ENCODE data around the gene CKAP4. TPM values are rescaled to one million over a fixed set of nuclear protein-coding genes. Genes with fewer than 3 reads are reported as not detected.

Gene CKAP4
- total and polyA plus RNA-seq, 10 of the 15 experiments (the other 5 are each of a cell fraction or from before 2014, with no cell fraction given): 0.39 to 23.6 (median 11.1) TPM

DNA sequence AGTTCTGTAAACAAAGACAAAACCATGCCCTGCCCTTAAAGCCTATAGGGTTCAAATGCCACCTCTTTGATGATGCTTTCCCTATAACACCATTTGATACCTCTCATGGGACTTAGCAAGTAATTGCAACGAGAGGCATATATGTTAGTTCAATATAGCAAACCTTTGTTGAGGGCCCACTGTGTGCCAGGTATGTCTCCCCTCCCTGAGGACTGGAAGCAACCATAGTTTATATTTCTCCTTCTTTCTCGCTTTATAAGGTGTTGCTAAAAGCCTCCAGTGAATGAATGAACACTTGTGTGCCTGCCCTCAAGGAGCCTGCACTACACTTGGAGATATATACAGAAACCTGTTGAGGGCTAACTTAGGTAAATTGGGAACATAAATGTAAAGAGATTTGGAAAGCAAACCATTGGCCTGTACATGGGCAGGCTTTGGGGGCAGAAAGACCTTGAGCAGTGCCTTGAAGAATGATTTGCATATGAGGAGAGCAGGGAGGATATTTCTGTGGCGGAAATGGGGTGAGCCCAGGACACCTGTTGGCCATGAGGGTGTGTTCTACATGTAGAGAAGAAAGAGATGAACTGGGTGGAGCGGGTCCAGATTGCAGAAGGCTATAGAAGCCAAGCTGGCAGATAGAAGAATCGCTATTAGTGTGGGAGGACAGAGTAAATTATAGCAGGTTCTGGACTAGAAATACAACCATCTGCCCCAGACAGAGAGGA, 1.8 kb upstream of the CKAP4 start:
- Histone ChIP-seq H3K36me3 (ENCODE audit: control insufficient read depth in 2 of 2, insufficient read depth in 2 of 2, low read length in 1 of 2) (no peaks in the 10 kb centered on the region), H4K20me1 (ENCODE audit: control insufficient read depth, insufficient read depth) (no peaks in the 10 kb centered on the region), H3K27ac (ENCODE audit: control insufficient read depth, insufficient read depth) (peak overlapping the region; percentile 87), H3K4me3 (peak overlapping the region; percentile 63; the same call in 1 of the 2 replicates), H3K4me2 (ENCODE audit: control insufficient read depth, insufficient read depth) (peak overlapping the region; percentile 89), H3K9me3 (replicated peaks; ENCODE audit: control insufficient read depth, insufficient read depth, low read length) (no peaks in the 10 kb centered on the region), H2AFZ (ENCODE audit: control insufficient read depth, low read depth, low read length) (peak overlapping the region; percentile 15), H3K4me1 (ENCODE audit: control insufficient read depth, insufficient read depth, low read length) (peaks cover 21% of the 10 kb centered on the region), H3K27me3 (replicated peaks in 1 of 2; ENCODE audit: control insufficient read depth in 2 of 2, insufficient read depth in 2 of 2, low read length in 1 of 2) (peaks cover 0 to 4% of the 10 kb centered on the region in 2 experiments; a peak in 1 of 4 replicates), H3K79me2 (ENCODE audit: control insufficient read depth, insufficient read depth, low read length) (peaks cover 14% of the 10 kb centered on the region), H3K9ac (ENCODE audit: control insufficient read depth, insufficient read depth, low read length) (peak overlapping the region; percentile 74; the same call in 1 of the 2 replicates)
- intact Hi-C loops (cut with micrococcal nuclease; ENCODE audit: unreplicated experiment): loop anchor here (5.0 kb wide), 1 partner anchor 33 kb away; no protein-coding TSS in a partner anchor
- no TSS peak for BruUV-seq (replicated peaks)
- FAIRE-seq (peak; percentile 52), DNase-seq (ENCODE audit: low read depth, low spot score) (peak; percentile 53), ATAC-seq (peak; percentile 68)
- ChIA-PET RAD21 (ENCODE audit: unreplicated experiment) (no interaction called here), CTCF (no interaction called here), POLR2A (interaction anchor here (0.5 kb wide), 1 partner anchor 1593 kb away, joined by 3 read pairs; no protein-coding TSS in a partner anchor), SMC1A (ENCODE audit: uncharacterized antibody, unreplicated experiment) (no interaction called here)
- in situ Hi-C loops (cut with MboI): no loop called here
- TF ChIP-seq CBFB (IDR thresholded peaks at IDR 0.05; ENCODE audit: low read depth) (no peak), POU2F2 (IDR thresholded peaks at IDR 0.05; ENCODE audit: borderline replicate concordance, low read depth, low read length) (peak; percentile 73; the same call in 1 of the 3 replicates), CBX3 (IDR thresholded peaks at IDR 0.05; ENCODE audit: borderline replicate concordance, low read depth) (no peak), TCF3 (IDR thresholded peaks at IDR 0.05; ENCODE audit: borderline replicate concordance, insufficient read depth, low read depth, low read length) (0 out of 2 replicates have a peak, but pooled peaks have one; percentile 15)
- WGBS (ENCODE audit: insufficient coverage, insufficient replicate concordance, low lambda C conversion rate, missing lambda C conversion rate): 18% methylated on average over 5 of the region's 5 CpGs

DNA sequence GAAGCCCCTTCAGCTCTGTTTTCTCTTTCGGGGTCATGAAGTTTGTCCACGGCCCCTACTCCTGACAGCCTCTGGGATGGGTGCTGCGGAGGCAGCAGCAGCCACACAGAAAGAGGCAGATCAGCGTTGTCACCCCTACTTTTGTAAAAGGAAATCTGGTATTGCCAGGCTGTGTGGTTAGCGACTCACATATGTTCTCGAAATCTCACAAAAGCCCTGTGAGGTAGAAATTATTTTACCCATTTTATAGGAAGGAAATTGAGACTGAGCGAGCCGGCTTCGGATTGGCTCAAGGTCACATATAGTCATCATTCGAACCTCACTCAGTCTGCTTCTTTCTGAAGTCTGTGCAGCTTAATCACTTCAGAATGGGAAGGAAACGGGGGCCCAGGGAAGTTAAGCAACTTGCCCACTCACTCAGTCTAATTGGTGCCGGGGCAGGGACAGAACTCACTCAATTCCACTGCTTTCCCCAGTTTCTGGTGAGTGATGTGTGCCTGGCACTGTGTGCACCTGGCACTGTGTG, 1.1 kb upstream of the CKAP4 start:
- H3K79me2 ChIP-seq (ENCODE audit: control insufficient read depth, insufficient read depth, low read length): peaks cover 14% of the 10 kb centered on the region
- CTCF ChIA-PET: no interaction called here
- no peak for DNase-seq (ENCODE audit: low read depth, low spot score)
- peak; percentile 84 for FAIRE-seq
- H2AFZ ChIP-seq (ENCODE audit: control insufficient read depth, low read depth, low read length): peak overlapping the region; percentile 75
- H3K27ac ChIP-seq (ENCODE audit: control insufficient read depth, insufficient read depth): peak overlapping the region; percentile 87
- SMC1A ChIA-PET (ENCODE audit: uncharacterized antibody, unreplicated experiment): interaction anchor here (1.1 kb wide), 1 partner anchor 22 kb away, joined by 4 read pairs; no protein-coding TSS in a partner anchor
- RAD21 ChIA-PET (ENCODE audit: unreplicated experiment): no interaction called here
- H3K4me2 ChIP-seq (ENCODE audit: control insufficient read depth, insufficient read depth): peak overlapping the region; percentile 89
- H3K4me1 ChIP-seq (ENCODE audit: control insufficient read depth, insufficient read depth, low read length): peaks cover 21% of the 10 kb centered on the region
- in situ Hi-C loops (cut with MboI) (no loop called here), intact Hi-C loops (cut with micrococcal nuclease; ENCODE audit: unreplicated experiment) (loop anchor here (5.0 kb wide), 1 partner anchor 33 kb away; no protein-coding TSS in a partner anchor)
- H3K27me3 ChIP-seq (replicated peaks in 1 of 2; ENCODE audit: control insufficient read depth in 2 of 2, insufficient read depth in 2 of 2, low read length in 1 of 2): peaks cover 0 to 4% of the 10 kb centered on the region in 2 experiments; a peak in 1 of 4 replicates
- no peak for TF ChIP-seq EGR1 (IDR thresholded peaks at IDR 0.05; ENCODE audit: borderline replicate concordance in 1 of 2, low read depth in 2 of 2, low read length in 2 of 2)
- TF ChIP-seq RUNX3 (IDR thresholded peaks at IDR 0.05; ENCODE audit: low read length): peak; percentile 3; the same call in 1 of the 2 replicates
- H3K36me3 ChIP-seq (ENCODE audit: control insufficient read depth in 2 of 2, insufficient read depth in 2 of 2, low read length in 1 of 2): no peaks in the 10 kb centered on the region
- H3K4me3 ChIP-seq: peak overlapping the region; percentile 63; the same call in 1 of the 2 replicates
- H3K9me3 ChIP-seq (replicated peaks; ENCODE audit: control insufficient read depth, insufficient read depth, low read length): no peaks in the 10 kb centered on the region
- peak; percentile 41 for ATAC-seq
- POLR2A ChIA-PET: no interaction called here
- BruUV-seq (replicated peaks): no TSS peak
- peak overlapping the region; percentile 74 for H3K9ac ChIP-seq (ENCODE audit: control insufficient read depth, insufficient read depth, low read length)
- no peaks in the 10 kb centered on the region for H4K20me1 ChIP-seq (ENCODE audit: control insufficient read depth, insufficient read depth)
- under 1% methylated on average over 12 of the region's 12 CpGs for WGBS (ENCODE audit: insufficient coverage, insufficient replicate concordance, low lambda C conversion rate, missing lambda C conversion rate)
